ENCODE measurements around the gene IKZF5. TPM values are rescaled to one million over a fixed set of nuclear protein-coding genes. Genes with fewer than 3 reads are reported as not detected.

The IKZF5 gene
- total and polyA plus RNA-seq, 8 donors: 3.5 to 18.5 (median 9.0) TPM

DNA sequence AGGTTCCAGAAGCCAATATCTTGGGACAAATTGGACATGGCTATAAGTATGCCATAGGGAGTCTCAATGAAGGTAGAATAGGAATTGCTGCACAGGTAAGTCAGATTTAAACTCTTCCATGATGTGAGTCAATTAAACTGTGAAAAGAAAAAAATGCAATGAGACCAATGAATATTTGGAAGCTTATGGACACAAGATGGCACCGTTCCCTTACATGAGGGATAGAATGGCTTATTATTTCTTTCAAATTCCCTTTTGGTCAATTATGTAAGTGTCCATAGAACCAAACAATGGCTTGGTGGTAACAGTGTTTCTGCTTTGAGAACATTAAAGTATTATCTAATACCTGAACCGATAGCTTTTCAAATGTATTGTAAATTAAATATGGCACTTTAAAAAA lies 35.8 kb upstream of the IKZF5 start:
- TF ChIP-seq EP300 (IDR thresholded peaks at IDR 0.05): no peak
- TF ChIP-seq POLR2A (IDR thresholded peaks at IDR 0.05): no peak
- TF ChIP-seq, protein P1, sequence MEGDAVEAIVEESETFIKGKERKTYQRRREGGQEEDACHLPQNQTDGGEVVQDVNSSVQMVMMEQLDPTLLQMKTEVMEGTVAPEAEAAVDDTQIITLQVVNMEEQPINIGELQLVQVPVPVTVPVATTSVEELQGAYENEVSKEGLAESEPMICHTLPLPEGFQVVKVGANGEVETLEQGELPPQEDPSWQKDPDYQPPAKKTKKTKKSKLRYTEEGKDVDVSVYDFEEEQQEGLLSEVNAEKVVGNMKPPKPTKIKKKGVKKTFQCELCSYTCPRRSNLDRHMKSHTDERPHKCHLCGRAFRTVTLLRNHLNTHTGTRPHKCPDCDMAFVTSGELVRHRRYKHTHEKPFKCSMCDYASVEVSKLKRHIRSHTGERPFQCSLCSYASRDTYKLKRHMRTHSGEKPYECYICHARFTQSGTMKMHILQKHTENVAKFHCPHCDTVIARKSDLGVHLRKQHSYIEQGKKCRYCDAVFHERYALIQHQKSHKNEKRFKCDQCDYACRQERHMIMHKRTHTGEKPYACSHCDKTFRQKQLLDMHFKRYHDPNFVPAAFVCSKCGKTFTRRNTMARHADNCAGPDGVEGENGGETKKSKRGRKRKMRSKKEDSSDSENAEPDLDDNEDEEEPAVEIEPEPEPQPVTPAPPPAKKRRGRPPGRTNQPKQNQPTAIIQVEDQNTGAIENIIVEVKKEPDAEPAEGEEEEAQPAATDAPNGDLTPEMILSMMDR (IDR thresholded peaks at IDR 0.05): no peak
- TF ChIP-seq POLR2AphosphoS5 (IDR thresholded peaks at IDR 0.05): no peak
- Histone ChIP-seq H3K9me3 (no peaks in the 10 kb centered on the region), H3K36me3 (peaks cover 13 to 60% (median 55%) of the 10 kb centered on the region in 4 donors), H3K27me3 (no peaks in the 10 kb centered on the region), H3K27ac (no peak overlapping the region), H3K4me3 (no peak overlapping the region), H3K4me1 (no peaks in the 10 kb centered on the region)
- 88 to 94% (median 90%) methylated on average over 2 of the region's 2 CpGs for WGBS, 5 donors
- DNase-seq: peak in 1 of 2 donors; percentile 9
- intact Hi-C loops (cut with DNase I; ENCODE audit: low total_unique reads): loop anchor here (10.0 kb wide), 1 partner anchor 520 kb away; no protein-coding TSS in a partner anchor

DNA sequence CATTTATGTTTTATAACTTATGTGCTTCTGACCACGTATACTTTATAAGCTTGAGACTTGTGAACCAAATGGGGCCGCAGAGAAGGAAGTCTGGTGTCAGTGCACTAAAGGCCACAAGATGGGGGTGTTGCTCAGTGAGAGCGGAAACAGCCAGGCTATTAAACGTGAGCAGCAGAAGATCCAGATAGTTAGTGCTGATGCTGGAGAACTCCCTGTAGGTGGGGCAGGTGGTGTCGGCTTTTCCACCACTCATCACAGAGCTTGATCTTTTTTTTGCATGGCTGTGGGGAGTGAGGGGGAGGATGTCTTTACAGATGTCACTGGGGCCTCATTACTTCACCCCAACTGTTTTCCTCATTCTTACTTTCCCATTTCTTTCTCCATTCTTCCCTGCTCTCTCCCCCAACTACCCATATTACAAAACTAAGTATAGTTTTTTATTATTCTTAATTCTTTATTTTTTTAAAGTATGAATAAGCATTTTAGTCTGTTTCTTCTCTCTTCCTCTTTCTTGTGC lies 34.9 kb upstream of the IKZF5 start:
- peaks cover 13 to 60% (median 52%) of the 10 kb centered on the region in 4 donors for H3K36me3 ChIP-seq
- DNase-seq: peak; percentile 34 to 85

DNA sequence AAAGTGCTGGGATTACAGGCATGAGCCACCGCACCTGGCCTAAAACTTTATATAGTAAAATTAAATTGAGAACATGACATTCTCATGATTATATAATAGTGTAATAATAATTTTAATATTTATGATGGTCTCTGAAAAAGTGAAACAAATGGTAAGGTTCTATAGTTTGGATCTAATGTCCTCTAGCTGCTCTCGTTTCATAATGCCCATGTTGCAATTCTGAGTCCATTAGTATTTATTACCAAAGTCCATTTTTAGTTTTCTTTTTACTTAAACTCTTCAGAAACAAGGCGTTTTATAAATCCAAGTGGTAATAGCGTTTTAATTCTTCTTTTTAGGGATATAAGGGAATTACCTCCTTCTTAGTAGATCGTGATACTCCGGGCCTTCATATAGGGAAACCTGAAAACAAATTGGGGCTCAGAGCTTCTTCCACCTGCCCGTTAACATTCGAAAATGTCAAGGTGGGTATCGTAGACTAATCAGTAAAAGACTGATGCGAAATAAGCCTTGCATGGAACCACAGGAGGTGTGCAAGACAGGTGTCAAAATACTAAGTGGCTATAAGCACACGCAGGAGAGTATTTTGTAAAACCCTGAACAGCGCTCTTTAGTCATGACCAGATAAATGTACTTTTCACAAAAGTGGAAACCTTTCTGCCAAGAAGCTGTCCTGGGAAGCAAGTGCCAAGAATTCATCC lies 34.3 kb upstream of the IKZF5 start:
- intact Hi-C loops (cut with DNase I; ENCODE audit: low total_unique reads): loop anchor here (10.0 kb wide), 1 partner anchor 522 kb away; no protein-coding TSS in a partner anchor
- peaks cover 8 to 60% (median 48%) of the 10 kb centered on the region in 4 donors for H3K36me3 ChIP-seq
- no peaks in the 10 kb centered on the region for H3K27me3 ChIP-seq
- DNase-seq: no peak
- TF ChIP-seq POLR2AphosphoS5 (IDR thresholded peaks at IDR 0.05): no peak
- 86 to 90% (median 89%) methylated on average over 12 of the region's 12 CpGs for WGBS, 5 donors
- H3K27ac ChIP-seq: no peak overlapping the region
- no peak overlapping the region for H3K4me3 ChIP-seq
- no peaks in the 10 kb centered on the region for H3K9me3 ChIP-seq
- no peaks in the 10 kb centered on the region for H3K4me1 ChIP-seq

More for the DNA sequence above, 34.9 kb upstream of the IKZF5 start:
- Histone ChIP-seq H3K4me1 (no peaks in the 10 kb centered on the region), H3K27ac (no peak overlapping the region), H3K4me3 (no peak overlapping the region), H3K27me3 (no peaks in the 10 kb centered on the region), H3K9me3 (no peaks in the 10 kb centered on the region)
- 6 to 10% (median 9%) methylated on average over 5 of the region's 5 CpGs for WGBS, 5 donors
- no peak for TF ChIP-seq EP300 (IDR thresholded peaks at IDR 0.05)
- TF ChIP-seq, protein P1 (IDR thresholded peaks at IDR 0.05): peak in 5 of 7 experiments; percentile 26 to 53 (median 44)
- intact Hi-C loops (cut with DNase I; ENCODE audit: low total_unique reads): loop anchor here (10.0 kb wide), 1 partner anchor 521 kb away; no protein-coding TSS in a partner anchor

DNA sequence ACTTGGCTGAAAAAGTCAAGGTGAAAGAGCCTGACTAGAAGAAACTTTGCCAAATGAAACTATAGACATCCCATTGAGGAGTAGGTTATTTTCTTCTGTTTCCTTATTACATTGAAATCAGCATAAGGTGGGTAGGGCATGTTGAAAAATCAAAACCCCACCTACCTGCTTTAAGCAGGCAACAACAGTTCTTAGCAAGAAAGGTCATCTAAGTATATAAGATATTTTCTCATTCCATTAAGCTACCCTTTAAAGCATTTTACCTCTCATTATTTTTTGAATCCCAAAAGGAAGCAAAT lies 31.0 kb upstream of the IKZF5 start:
- Histone ChIP-seq H3K27ac (no peak overlapping the region), H3K27me3 (no peaks in the 10 kb centered on the region), H3K9me3 (no peaks in the 10 kb centered on the region), H3K4me3 (no peak overlapping the region), H3K4me1 (no peaks in the 10 kb centered on the region), H3K36me3 (peaks cover 6 to 65% (median 61%) of the 10 kb centered on the region in 4 donors)
- intact Hi-C loops (cut with DNase I; ENCODE audit: low total_unique reads): no loop called here
- TF ChIP-seq EP300 (IDR thresholded peaks at IDR 0.05) (no peak), POLR2A (IDR thresholded peaks at IDR 0.05) (no peak), POLR2AphosphoS5 (IDR thresholded peaks at IDR 0.05) (no peak)
- TF ChIP-seq, protein P1 (IDR thresholded peaks at IDR 0.05): no peak
- DNase-seq: no peak
